ENCODE data around the gene TNRC18. TPM values are rescaled to one million over a fixed set of nuclear protein-coding genes. Genes with fewer than 3 reads are reported as not detected.
"Not testable (repeated sequence)": the region's sequence is repeated elsewhere in the genome, so short reads cannot be mapped to it uniquely, and the experiment has no call there.

TNRC18 gene
- total RNA-seq, 2 experiments from 2014 or later: 43.8 to 44.2 TPM

- ChIA-PET CTCF (no interaction called here), POLR2A (no interaction called here)
- H3K9me3 Mint-ChIP-seq: no peaks in the 10 kb centered on the region
- no peak for DNase-seq
- intact Hi-C loops (cut with micrococcal nuclease): no loop called here
- no peaks in the 10 kb centered on the region for H3K36me3 Mint-ChIP-seq (ENCODE audit: low read depth)
- H3K4me3 Mint-ChIP-seq: no peak overlapping the region
- ATAC-seq: no peak
- H3K27me3 Mint-ChIP-seq: peaks cover 5% of the 10 kb centered on the region
- no peak overlapping the region for H3K27ac Mint-ChIP-seq
- TF ChIP-seq CTCF (IDR thresholded peaks at IDR 0.05): no peak
- no peaks in the 10 kb centered on the region for H3K4me1 Mint-ChIP-seq (ENCODE audit: low read depth)
Measured at GRCh38 chr7:5274441-5274840, 149.2 kb downstream of the TNRC18 start.

GRCh38 chr7:5273831-5274405 is 149.7 kb downstream of the TNRC18 start:
- H3K4me3 Mint-ChIP-seq; H3K27ac Mint-ChIP-seq; H3K4me1 Mint-ChIP-seq (ENCODE audit: low read depth); H3K27me3 Mint-ChIP-seq; POLR2A ChIA-PET; ATAC-seq; DNase-seq; H3K36me3 Mint-ChIP-seq (ENCODE audit: low read depth); H3K9me3 Mint-ChIP-seq; CTCF ChIA-PET; intact Hi-C loops (cut with micrococcal nuclease): not testable (repeated sequence)

GRCh38 chr7:5270788-5271187 is 152.8 kb downstream of the TNRC18 start:
- Mint-ChIP-seq H3K4me3 (no peak overlapping the region), H3K27ac (no peak overlapping the region), H3K9me3 (no peaks in the 10 kb centered on the region), H3K4me1 (ENCODE audit: low read depth) (no peaks in the 10 kb centered on the region), H3K36me3 (ENCODE audit: low read depth) (no peaks in the 10 kb centered on the region), H3K27me3 (peaks cover 5% of the 10 kb centered on the region)
- intact Hi-C loops (cut with micrococcal nuclease): no loop called here
- ATAC-seq (no peak), DNase-seq (no peak)
- CTCF ChIA-PET: no interaction called here
- POLR2A ChIA-PET: no interaction called here
- TF ChIP-seq CTCF (IDR thresholded peaks at IDR 0.05): no peak

GRCh38 chr7:5269992-5270657 is 153.5 kb downstream of the TNRC18 start:
- POLR2A ChIA-PET; H3K9me3 Mint-ChIP-seq; H3K36me3 Mint-ChIP-seq (ENCODE audit: low read depth); CTCF ChIA-PET; DNase-seq; H3K4me1 Mint-ChIP-seq (ENCODE audit: low read depth); H3K4me3 Mint-ChIP-seq; ATAC-seq; H3K27me3 Mint-ChIP-seq; H3K27ac Mint-ChIP-seq; intact Hi-C loops (cut with micrococcal nuclease): not testable (repeated sequence)

GRCh38 chr7:5267829-5268228 is 155.8 kb downstream of the TNRC18 start:
- ATAC-seq; intact Hi-C loops (cut with micrococcal nuclease); H3K4me1 Mint-ChIP-seq (ENCODE audit: low read depth); DNase-seq; CTCF ChIA-PET; H3K4me3 Mint-ChIP-seq; H3K27me3 Mint-ChIP-seq; H3K9me3 Mint-ChIP-seq; H3K36me3 Mint-ChIP-seq (ENCODE audit: low read depth); H3K27ac Mint-ChIP-seq; POLR2A ChIA-PET: not testable (repeated sequence)

GRCh38 chr7:5266191-5267028 is 157.2 kb downstream of the TNRC18 start:
- Mint-ChIP-seq H3K9me3 (no peaks in the 10 kb centered on the region), H3K4me3 (no peak overlapping the region), H3K27ac (no peak overlapping the region), H3K4me1 (ENCODE audit: low read depth) (no peaks in the 10 kb centered on the region), H3K27me3 (peaks cover 3% of the 10 kb centered on the region), H3K36me3 (ENCODE audit: low read depth) (no peaks in the 10 kb centered on the region)
- TF ChIP-seq CTCF (IDR thresholded peaks at IDR 0.05): no peak
- no peak for DNase-seq
- intact Hi-C loops (cut with micrococcal nuclease): no loop called here
- ATAC-seq: no peak
- ChIA-PET POLR2A (no interaction called here), CTCF (no interaction called here)
